ENCODE measurements around the gene TMEM258.

Gene TMEM258

GRCh38 chr11:61820174-61820573, 27.8 kb upstream of the TMEM258 start:
- DNase-seq, result no peak

GRCh38 chr11:61817471-61818202, 25.2 kb upstream of the TMEM258 start:
- no peak for DNase-seq

- DNase-seq, result peak; percentile 76
These were observed 24.5 kb upstream of the TMEM258 start, which contains the start of gene FADS1 for GRCh38 chr11:61816736-61817455. Gene FADS1, minus strand, starts transcription at chr11:61817003. Its CDS starts 74 bp downstream, at chr11:61816929.

GRCh38 chr11:61815790-61816735, 23.7 kb upstream of the TMEM258 start:
- DNase-seq, result peak; percentile 64

- DNase-seq, result peak; percentile 49
These were observed 22.8 kb upstream of the TMEM258 start for GRCh38 chr11:61814958-61815789.

- DNase-seq, result no peak
These were observed 22.0 kb upstream of the TMEM258 start for GRCh38 chr11:61814247-61814957.

GRCh38 chr11:61812736-61813411, 20.5 kb upstream of the TMEM258 start:
- DNase-seq, result no peak

- no peak for DNase-seq
These were observed 19.4 kb upstream of the TMEM258 start for GRCh38 chr11:61811831-61812230.

- no peak for DNase-seq
These were observed 18.3 kb upstream of the TMEM258 start for GRCh38 chr11:61810671-61811175.

- DNase-seq, result no peak
These were observed 14.4 kb upstream of the TMEM258 start for GRCh38 chr11:61806785-61807184.

- DNase-seq, result no peak
These were observed 12.7 kb upstream of the TMEM258 start for GRCh38 chr11:61805146-61805545.

- no peak for DNase-seq
These were observed 11.7 kb upstream of the TMEM258 start for GRCh38 chr11:61803889-61804647.

- DNase-seq, result no peak
These were observed 10.2 kb upstream of the TMEM258 start for GRCh38 chr11:61802605-61803004.

GRCh38 chr11:61800331-61801281, 8.2 kb upstream of the TMEM258 start:
- no peak for DNase-seq

GRCh38 chr11:61799665-61800284, 7.4 kb upstream of the TMEM258 start:
- no peak for DNase-seq

- DNase-seq, result peak; percentile 75
These were observed 5.0 kb upstream of the TMEM258 start for GRCh38 chr11:61797263-61797944.

- DNase-seq, result no peak
These were observed 3.6 kb upstream of the TMEM258 start for GRCh38 chr11:61795876-61796526.

Measured in effector CD4-positive, alpha-beta T cell (primary cell).